Suprapubic skin (tissue), 3 donors: ENCODE measurements around the gene FOXD4L1.
"Not testable (repeated sequence)": the region's sequence is repeated elsewhere in the genome, so short reads cannot be mapped to it uniquely, and the experiment has no call there.

Source experiments
- CTCF ChIP-seq, 2 donors: fragments of 200-600 bp in 1 of 2; fragments of 450-650 bp in 1 of 2; sonication (generic) in 1 of 2; IDR thresholded peaks; one replicate each; pipeline ENCODE4 v1.5.1; 2016 to 2019; ENCODE audit warnings: antibody characterized with exemption in 2 of 2, mild to moderate bottlenecking in 1 of 2, moderate library complexity in 1 of 2
- EP300 ChIP-seq: sonication (generic); formaldehyde crosslinking; IDR thresholded peaks from one replicate; pipeline ENCODE4 v1.6.1; 2017; ENCODE audit warnings: antibody characterized with exemption
- POLR2A ChIP-seq, 2 donors: fragments of 450-650 bp; IDR thresholded peaks; one replicate each; pipeline ENCODE4 v1.6.1; 2017; ENCODE audit warnings: antibody characterized with exemption in 2 of 2, mild to moderate bottlenecking in 2 of 2, moderate library complexity in 2 of 2

GRCh38 chr2:113521492-113521891 lies 23.0 kb downstream of the FOXD4L1 start:
- TF ChIP-seq CTCF (IDR thresholded peaks at IDR 0.05); EP300; POLR2A (IDR thresholded peaks at IDR 0.05): not testable (repeated sequence)
